WI38 (cell line): Measurements from ENCODE around the gene RTL5.

Experiments
- H3K4me3 ChIP-seq: 2 replicates; pipeline ENCODE4 v1.5.1; 2011; ENCODE audit warnings: low read depth, mild to moderate bottlenecking, control low read depth, low read length
- TF ChIP-seq, protein P1 (sequence below): IDR thresholded peaks from 2 replicates; pipeline ENCODE4 v1.5.1; 2012; ENCODE audit warnings: low read depth, mild to moderate bottlenecking, control low read depth, low read length

RTL5 gene

DNA sequence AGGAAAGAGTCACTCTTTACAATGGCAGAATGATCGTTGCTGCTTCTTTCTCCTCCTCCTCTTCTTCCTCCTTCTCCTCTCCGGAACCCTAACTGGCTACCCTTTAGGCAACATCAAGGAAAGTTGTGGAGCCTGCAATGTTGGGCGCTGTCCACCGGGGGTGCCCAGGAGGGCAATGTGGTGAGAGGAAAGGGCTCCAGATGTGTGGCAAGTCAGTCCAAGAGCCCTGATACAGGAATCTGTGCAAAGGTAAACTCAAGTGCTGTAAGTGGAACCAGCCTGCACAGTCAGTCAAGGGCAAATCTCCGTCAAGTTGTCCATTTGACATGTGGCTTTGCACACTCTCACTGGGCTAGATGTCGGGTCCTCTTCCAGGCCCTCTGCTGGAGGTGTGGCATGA lies 2.8 kb downstream of the RTL5 start:
- TF ChIP-seq, protein P1, sequence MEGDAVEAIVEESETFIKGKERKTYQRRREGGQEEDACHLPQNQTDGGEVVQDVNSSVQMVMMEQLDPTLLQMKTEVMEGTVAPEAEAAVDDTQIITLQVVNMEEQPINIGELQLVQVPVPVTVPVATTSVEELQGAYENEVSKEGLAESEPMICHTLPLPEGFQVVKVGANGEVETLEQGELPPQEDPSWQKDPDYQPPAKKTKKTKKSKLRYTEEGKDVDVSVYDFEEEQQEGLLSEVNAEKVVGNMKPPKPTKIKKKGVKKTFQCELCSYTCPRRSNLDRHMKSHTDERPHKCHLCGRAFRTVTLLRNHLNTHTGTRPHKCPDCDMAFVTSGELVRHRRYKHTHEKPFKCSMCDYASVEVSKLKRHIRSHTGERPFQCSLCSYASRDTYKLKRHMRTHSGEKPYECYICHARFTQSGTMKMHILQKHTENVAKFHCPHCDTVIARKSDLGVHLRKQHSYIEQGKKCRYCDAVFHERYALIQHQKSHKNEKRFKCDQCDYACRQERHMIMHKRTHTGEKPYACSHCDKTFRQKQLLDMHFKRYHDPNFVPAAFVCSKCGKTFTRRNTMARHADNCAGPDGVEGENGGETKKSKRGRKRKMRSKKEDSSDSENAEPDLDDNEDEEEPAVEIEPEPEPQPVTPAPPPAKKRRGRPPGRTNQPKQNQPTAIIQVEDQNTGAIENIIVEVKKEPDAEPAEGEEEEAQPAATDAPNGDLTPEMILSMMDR: peak; percentile 40
- no peak overlapping the region for H3K4me3 ChIP-seq

DNA sequence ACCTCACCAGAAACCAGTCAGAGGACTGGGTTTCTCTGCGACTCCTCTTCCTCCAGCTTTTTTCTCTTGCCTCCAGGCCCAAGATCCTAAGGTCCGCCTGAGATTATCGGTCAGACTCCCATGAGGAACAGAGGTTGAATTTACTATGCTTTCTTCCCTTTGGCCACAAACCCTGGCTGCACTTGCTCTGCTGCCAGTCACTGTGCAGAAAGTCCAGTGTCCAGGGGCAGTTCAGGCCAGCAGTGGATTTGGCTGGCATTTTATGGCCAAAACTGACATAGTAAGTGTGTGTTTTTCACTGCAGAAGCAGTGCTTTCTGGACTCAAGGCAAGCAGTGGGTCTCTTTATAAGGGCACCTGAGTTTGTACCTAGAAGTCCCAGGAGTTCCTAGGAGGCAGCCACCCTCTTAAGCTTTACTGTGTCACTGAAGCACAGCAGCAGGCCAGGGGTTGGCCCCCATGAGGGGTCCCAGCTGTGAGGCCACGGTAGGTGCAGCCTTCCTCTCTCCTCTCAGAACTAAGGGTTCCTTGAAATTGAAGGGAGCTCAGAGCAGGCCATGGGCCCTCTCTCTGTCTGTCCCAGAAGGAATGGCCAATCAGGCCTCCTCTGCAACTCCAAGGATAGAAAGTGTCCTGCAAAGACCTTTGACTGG lies 3.4 kb downstream of the RTL5 start:
- TF ChIP-seq, protein P1: no peak
- no peak overlapping the region for H3K4me3 ChIP-seq

DNA sequence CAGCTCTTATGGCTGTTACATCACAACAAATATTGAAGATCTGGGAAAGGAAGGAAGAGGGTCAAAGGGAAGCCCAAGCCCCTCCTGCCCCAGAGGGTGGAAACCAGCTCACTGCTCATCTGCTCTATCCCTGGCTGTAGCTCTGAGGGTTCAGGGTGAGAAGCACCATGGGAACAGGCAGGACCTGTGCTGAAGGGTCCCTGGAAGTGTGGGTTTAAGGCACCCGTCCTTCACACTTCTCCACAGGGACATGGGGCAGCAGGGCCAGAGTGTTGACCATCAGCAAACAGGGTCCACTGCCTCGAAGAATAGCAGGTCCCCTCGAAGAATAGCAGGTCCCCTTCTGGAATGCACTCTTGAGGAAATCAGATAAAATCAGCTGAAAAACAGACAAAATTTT lies 4.4 kb downstream of the RTL5 start:
- TF ChIP-seq, protein P1: no peak
- no peak overlapping the region for H3K4me3 ChIP-seq

DNA sequence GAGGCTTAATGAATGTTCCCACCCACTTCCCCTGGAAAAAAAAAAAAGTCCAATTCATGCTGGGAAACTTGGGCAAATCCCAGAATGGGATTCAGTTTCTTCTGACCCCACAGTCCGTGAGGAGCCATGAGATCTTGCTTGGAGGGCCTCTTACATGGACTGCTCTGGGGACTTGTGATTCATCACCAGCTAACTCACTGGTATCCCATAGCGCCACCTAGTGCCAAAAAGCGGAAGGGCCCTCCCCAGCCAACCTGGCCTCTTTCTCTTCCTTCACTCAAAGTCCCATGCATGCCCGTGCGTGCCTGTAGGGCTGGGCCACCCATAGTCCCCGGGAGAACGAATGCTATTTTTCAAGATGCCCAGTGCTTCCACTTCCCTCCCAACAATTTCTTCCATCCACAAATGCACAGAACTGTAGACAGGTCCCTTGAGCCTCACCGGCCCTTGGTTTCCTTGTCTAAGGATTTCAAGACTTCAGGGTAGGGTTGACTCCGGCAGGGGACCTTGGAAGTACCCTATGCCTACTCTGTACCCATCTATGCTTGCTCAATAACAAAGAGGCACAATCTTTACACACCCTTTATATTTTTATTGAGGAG lies 5.1 kb downstream of the RTL5 start:
- H3K4me3 ChIP-seq: no peak overlapping the region

DNA sequence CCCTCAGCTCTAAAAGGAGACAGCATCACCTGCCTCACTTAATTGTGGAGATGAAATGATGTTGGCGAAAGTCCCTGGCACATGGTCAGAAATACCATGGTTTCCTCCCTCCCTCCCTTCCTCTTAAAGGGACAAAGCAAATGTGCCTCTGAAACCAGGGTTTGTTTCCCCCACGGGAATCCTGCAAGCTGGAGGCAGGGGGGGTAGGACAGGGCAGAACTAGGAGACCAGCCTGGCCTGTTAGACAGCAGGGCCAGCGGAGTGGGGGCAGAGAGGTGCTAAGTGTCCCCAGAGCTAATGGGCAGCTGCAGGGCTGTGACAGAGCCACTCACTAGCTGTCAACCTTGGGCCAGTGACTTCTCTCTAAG lies 5.7 kb downstream of the RTL5 start:
- H3K4me3 ChIP-seq: no peak overlapping the region
- TF ChIP-seq, protein P1: no peak

More for the DNA sequence above, 5.1 kb downstream of the RTL5 start:
- TF ChIP-seq, protein P1: peak; percentile 93

DNA sequence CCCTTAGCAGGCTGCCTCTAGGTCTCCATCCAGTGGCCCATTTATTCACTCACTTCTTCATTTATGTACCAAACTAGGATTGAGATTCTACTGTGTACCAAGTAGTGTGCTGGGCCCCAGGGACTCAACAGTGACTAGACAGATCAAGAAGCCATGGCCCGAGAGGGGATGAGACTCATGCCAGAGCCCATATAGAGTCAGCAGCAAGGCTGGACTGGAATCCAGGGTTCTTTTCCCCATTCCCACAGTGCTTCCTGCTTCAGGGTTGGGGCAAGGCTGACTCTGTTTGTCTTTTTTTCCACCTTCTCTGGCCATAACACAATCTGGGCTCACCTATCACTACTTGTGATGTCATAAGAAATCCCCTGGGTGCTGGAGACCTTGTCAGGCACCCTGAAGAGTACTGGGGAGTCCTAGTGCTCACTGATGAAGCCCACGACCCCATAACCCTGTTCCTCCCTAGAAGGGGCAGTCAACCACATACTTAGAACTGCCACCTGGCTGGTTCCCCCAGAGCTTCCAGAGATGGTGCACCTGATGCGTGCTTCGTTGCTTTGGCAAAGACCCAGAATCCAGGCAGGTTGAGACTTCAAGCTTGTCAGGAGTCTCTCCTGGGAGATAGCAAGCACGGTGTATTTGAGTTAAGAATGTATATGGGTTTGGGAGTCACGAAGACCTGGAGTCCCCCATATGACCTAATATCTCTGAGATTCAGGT lies 6.2 kb downstream of the RTL5 start:
- no peak overlapping the region for H3K4me3 ChIP-seq
- TF ChIP-seq, protein P1: no peak

DNA sequence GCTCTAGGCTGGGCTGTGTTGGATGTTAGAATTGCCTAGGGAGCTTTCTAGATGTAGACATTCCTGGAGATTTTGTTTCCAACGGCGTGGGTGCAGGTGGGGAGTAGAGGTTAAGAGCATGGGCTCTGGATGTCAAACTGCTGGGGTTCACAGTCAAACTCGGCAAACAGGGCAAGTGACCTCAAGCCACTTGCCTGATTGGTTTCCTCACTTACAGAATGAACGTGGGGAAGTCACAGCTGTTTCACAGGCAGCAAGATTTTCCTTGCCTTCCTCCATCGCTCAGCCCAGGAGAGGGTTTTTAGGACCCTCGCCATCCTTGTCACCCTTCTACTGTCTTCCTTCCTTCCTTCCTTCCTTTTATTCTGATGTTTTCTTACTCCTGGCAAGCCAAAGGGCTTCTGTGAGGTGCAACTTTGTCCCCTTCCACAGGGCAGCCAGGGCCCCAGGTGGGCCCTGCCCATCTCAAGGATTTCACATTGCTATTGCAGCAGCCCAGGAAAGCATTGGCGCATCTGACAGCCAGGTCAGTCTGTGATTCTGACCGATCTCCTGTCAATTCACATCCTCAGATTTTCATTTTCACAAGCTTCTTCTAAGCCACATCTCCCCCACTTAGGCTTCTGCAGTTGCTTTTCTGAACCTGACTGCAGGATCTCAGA lies 7.0 kb downstream of the RTL5 start:
- H3K4me3 ChIP-seq: no peak overlapping the region
- TF ChIP-seq, protein P1: no peak
